MCF 10A (cell line): ENCODE data around the gene ANXA9. TPM values are rescaled to one million over a fixed set of nuclear protein-coding genes. Genes with fewer than 3 reads are reported as not detected.

Experiments
- BruUV-seq: library from RNA; stranded (reverse); fragments of 400-500 nt; replicated peaks from 2 replicates; lab custom pipeline; 2021; lab: Mats Ljungman, UMichigan
- CTCF ChIA-PET: fragments of 300-600 bp; sonication (Branson Sonifier 250); formaldehyde crosslinking; extraction: SDS; loops from one replicate; lab custom pipeline; 2021; ENCODE audit warnings: antibody characterized with exemption, inconsistent platforms; lab: Yijun Ruan, JAX
- POLR2A ChIA-PET: fragments of 300-600, 350-650 bp; sonication (Branson Sonifier 250); formaldehyde crosslinking; extraction: SDS; loops from one replicate; lab custom pipeline; 2020; ENCODE audit warnings: antibody characterized with exemption, inconsistent platforms; lab: Yijun Ruan, JAX
- DNase-seq: peaks from one replicate; pipeline ENCODE4 v3.0.0-alpha.2; 2018; ENCODE audit not compliant: unreplicated experiment
- H3K27ac Mint-ChIP-seq: one replicate; pipeline ENCODE4 v1.8.0; 2022; ENCODE audit warnings: mild to moderate bottlenecking, low read depth, mixed read lengths; ENCODE audit not compliant: unreplicated experiment
- H3K27me3 Mint-ChIP-seq: one replicate; pipeline ENCODE4 v1.8.0; 2022; ENCODE audit warnings: mixed read lengths; ENCODE audit not compliant: insufficient read depth, unreplicated experiment
- H3K36me3 Mint-ChIP-seq: one replicate; pipeline ENCODE4 v1.8.0; 2022; ENCODE audit warnings: mild to moderate bottlenecking, moderate library complexity, mixed read lengths; ENCODE audit not compliant: insufficient read depth, unreplicated experiment
- H3K4me1 Mint-ChIP-seq: one replicate; pipeline ENCODE4 v1.8.0; 2022; ENCODE audit warnings: mixed read lengths; ENCODE audit not compliant: insufficient read depth, unreplicated experiment
- H3K4me3 Mint-ChIP-seq: one replicate; pipeline ENCODE4 v1.8.0; 2022; ENCODE audit warnings: mild to moderate bottlenecking, moderate library complexity, mixed read lengths; ENCODE audit not compliant: unreplicated experiment
- H3K9me3 Mint-ChIP-seq: one replicate; pipeline ENCODE4 v1.8.0; 2022; ENCODE audit warnings: mixed read lengths; ENCODE audit not compliant: unreplicated experiment
- intact Hi-C: fragments of 100-400 bp; cut with micrococcal nuclease; formaldehyde crosslinking; loops from 2 replicates; pipeline ENCODE4 v1.14.1; 2022
- total RNA-seq: library from RNA; stranded (reverse); gene quantifications from 2 replicates; pipeline ENCODE4 v1.2.3, GENCODE V29; 2022
- TF ChIP-seq, protein P1 (sequence below): fragments of 200-600 bp; IDR thresholded peaks from one replicate; pipeline ENCODE4 v1.8.0; 2022; ENCODE audit warnings: antibody characterized with exemption, mild to moderate bottlenecking; ENCODE audit not compliant: unreplicated experiment

The ANXA9 gene
- total RNA-seq, 1 experiment from 2014 or later, result 0.37 TPM

- Mint-ChIP-seq H3K4me1 (peaks cover 26% of the 10 kb centered on the region), H3K9me3 (no peaks in the 10 kb centered on the region), H3K4me3 (no peak overlapping the region), H3K36me3 (peaks cover 21% of the 10 kb centered on the region), H3K27ac (no peak overlapping the region), H3K27me3 (no peaks in the 10 kb centered on the region)
- POLR2A ChIA-PET, result interaction anchor here (1.1 to 1.3 kb wide), 3 partner anchors 17 to 45 kb away, joined by 3 to 6 read pairs (median 3); partner anchors contain the start of gene ANXA9
- CTCF ChIA-PET, result interaction anchor here (0.5 to 12.4 kb wide), 9 partner anchors 9 to 661 kb away, joined by 3 to 302 read pairs (median 5); partner anchors contain the start of genes ANXA9, CERS2, SETDB1 and TNFAIP8L2
- TF ChIP-seq, protein P1, sequence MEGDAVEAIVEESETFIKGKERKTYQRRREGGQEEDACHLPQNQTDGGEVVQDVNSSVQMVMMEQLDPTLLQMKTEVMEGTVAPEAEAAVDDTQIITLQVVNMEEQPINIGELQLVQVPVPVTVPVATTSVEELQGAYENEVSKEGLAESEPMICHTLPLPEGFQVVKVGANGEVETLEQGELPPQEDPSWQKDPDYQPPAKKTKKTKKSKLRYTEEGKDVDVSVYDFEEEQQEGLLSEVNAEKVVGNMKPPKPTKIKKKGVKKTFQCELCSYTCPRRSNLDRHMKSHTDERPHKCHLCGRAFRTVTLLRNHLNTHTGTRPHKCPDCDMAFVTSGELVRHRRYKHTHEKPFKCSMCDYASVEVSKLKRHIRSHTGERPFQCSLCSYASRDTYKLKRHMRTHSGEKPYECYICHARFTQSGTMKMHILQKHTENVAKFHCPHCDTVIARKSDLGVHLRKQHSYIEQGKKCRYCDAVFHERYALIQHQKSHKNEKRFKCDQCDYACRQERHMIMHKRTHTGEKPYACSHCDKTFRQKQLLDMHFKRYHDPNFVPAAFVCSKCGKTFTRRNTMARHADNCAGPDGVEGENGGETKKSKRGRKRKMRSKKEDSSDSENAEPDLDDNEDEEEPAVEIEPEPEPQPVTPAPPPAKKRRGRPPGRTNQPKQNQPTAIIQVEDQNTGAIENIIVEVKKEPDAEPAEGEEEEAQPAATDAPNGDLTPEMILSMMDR, result no peak
- no peak for DNase-seq
- BruUV-seq, result no TSS peak
- intact Hi-C loops, result no loop called here
Measured at GRCh38 chr1:151002051-151002450, 20.0 kb downstream of the ANXA9 start.

DNA sequence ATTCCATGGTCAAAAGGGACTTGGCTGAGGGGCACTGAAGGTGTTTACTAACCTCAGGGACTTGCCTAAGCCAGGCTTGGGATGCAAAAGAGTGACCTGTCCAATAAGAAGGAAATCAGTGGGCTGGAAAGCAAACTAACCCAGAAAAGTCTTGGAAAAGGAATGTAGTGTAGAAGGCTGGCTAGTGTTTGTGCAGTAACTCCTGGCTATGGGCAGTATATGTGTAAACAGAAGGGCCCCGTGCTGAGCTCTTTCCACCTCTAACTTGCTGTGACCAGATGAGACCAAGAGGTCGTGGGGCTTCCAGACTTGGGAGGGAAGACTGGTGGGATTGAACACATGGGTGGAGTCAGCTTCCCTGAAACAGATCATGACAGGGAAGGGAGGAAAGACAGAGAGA is 20.5 kb downstream of the ANXA9 start:
- H3K4me1 Mint-ChIP-seq, result peaks cover 32% of the 10 kb centered on the region
- no peak overlapping the region for H3K27ac Mint-ChIP-seq
- H3K36me3 Mint-ChIP-seq, result peaks cover 27% of the 10 kb centered on the region
- no peaks in the 10 kb centered on the region for H3K27me3 Mint-ChIP-seq
- H3K9me3 Mint-ChIP-seq, result no peaks in the 10 kb centered on the region
- intact Hi-C loops, result no loop called here
- DNase-seq, result no peak
- POLR2A ChIA-PET, result interaction anchor here (1.1 to 1.3 kb wide), 3 partner anchors 8 to 26 kb away, joined by 3 to 6 read pairs (median 3); partner anchors contain the start of gene ANXA9
- TF ChIP-seq, protein P1, result no peak
- BruUV-seq, result no TSS peak
- CTCF ChIA-PET, result interaction anchor here (0.5 to 12.4 kb wide), 6 partner anchors 8 to 177 kb away, joined by 3 to 302 read pairs (median 4); partner anchors contain the start of genes ANXA9, CDC42SE1, CERS2 and TNFAIP8L2
- H3K4me3 Mint-ChIP-seq, result peak overlapping the region; percentile 13

- POLR2A ChIA-PET, result interaction anchor here (0.7 to 1.2 kb wide), 4 partner anchors 9 to 73 kb away, joined by 3 read pairs; no protein-coding TSS in a partner anchor
- H3K4me3 Mint-ChIP-seq, result no peak overlapping the region
Measured at GRCh38 chr1:151003180-151003579, 21.1 kb downstream of the ANXA9 start.

More at GRCh38 chr1:151003180-151003579, 21.1 kb downstream of the ANXA9 start:
- Mint-ChIP-seq H3K36me3 (peaks cover 27% of the 10 kb centered on the region), H3K9me3 (no peaks in the 10 kb centered on the region), H3K27ac (no peak overlapping the region), H3K4me1 (peaks cover 37% of the 10 kb centered on the region), H3K27me3 (no peaks in the 10 kb centered on the region)
- TF ChIP-seq, protein P1, result no peak
- CTCF ChIA-PET, result interaction anchor here (0.5 to 1.2 kb wide), 4 partner anchors 8 to 380 kb away, joined by 3 to 5 read pairs (median 4); partner anchors contain the start of gene CDC42SE1
- intact Hi-C loops, result no loop called here
- no TSS peak for BruUV-seq
- no peak for DNase-seq
